ENCODE measurements around the gene HOPX.

DNA sequence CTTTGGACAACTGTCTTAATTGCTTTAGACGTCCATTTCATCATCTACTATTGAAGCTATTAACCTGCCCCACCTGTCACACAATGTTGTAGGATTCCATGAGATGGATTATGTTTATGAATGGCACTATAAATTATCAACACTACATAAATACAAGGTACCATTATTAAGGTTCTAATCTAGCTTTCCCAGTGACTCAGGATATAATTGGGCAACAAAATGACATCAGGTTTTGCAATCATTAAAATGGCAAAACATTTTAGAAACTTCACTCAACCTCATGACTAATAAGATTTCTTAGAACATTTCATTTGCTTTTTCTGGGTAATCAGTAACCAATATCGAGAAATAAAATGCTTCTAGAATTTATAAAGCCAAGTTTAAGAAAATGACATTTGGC, 9.2 kb downstream of the HOPX start:
- TF ChIP-seq, protein P1, sequence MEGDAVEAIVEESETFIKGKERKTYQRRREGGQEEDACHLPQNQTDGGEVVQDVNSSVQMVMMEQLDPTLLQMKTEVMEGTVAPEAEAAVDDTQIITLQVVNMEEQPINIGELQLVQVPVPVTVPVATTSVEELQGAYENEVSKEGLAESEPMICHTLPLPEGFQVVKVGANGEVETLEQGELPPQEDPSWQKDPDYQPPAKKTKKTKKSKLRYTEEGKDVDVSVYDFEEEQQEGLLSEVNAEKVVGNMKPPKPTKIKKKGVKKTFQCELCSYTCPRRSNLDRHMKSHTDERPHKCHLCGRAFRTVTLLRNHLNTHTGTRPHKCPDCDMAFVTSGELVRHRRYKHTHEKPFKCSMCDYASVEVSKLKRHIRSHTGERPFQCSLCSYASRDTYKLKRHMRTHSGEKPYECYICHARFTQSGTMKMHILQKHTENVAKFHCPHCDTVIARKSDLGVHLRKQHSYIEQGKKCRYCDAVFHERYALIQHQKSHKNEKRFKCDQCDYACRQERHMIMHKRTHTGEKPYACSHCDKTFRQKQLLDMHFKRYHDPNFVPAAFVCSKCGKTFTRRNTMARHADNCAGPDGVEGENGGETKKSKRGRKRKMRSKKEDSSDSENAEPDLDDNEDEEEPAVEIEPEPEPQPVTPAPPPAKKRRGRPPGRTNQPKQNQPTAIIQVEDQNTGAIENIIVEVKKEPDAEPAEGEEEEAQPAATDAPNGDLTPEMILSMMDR (IDR thresholded peaks at IDR 0.05 in 4 of 5, conservative IDR thresholded peaks at IDR 0.05 in 1 of 5), result no peak
- no peak for TF ChIP-seq POLR2A (IDR thresholded peaks at IDR 0.05)

Measured in gastrocnemius medialis (tissue), 4 donors.